SHP77 (cell line): ENCODE data around the gene USP2.
A peak's percentile ranks its signal among the peaks of the same experiment; 100 is the strongest.

Experiments used
- DNase-seq, 2 experiments: peaks; one replicate each; lab custom pipeline; 2025; lab: John Stamatoyannopoulos, UW

Gene USP2

GRCh38 chr11:119342362-119343130 is 38.9 kb downstream of the USP2 start:
- DNase-seq = no peak

GRCh38 chr11:119342023-119342300 is 39.5 kb downstream of the USP2 start:
- no peak for DNase-seq

DNA sequence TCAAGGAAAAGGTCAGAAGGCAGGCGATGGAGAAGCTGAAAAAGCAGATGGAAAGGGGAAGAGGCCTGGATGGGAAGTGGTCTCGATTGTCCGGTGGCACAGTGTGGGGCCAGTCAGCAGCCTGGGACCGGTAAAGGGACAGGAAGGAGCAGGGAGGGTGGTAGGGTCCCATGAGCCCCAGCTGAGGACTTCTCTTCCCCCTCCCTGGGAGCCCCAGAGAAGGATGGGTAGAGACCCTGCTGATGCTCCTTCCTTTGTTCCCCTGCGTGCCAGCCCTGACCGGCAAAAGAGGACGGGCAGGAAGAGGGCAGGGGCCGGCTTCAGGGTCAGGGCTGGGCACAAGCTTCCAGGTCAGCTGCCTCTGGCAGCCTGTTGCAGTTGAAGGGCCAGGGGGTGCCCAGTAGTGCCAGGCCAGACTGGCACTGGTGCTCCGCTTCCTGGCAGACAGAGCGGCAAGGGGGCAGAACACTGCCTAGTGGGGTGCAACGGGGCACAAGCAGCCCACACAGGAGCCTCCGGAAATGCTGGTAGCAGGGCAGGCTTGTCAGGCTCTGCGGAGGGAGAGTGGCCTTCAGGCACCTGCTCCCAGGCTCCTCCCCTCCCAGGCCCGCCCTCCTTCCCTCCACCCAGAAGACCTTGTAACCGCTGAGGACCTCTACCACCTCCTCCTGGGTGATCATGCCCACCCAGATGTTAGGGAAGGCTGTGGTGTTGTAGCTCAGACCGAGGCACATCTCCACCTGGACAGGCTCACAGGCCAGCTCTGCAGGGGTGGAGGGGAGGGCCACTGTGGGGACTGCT is 40.1 kb downstream of the USP2 start:
- DNase-seq = no peak

- DNase-seq = no peak
Observed at GRCh38 chr11:119340335-119341221, 40.9 kb downstream of the USP2 start, which contains the start of gene C1QTNF5. Gene C1QTNF5, minus strand, starts transcription at chr11:119340883. Its CDS starts 486 bp downstream, at chr11:119340397.

DNA sequence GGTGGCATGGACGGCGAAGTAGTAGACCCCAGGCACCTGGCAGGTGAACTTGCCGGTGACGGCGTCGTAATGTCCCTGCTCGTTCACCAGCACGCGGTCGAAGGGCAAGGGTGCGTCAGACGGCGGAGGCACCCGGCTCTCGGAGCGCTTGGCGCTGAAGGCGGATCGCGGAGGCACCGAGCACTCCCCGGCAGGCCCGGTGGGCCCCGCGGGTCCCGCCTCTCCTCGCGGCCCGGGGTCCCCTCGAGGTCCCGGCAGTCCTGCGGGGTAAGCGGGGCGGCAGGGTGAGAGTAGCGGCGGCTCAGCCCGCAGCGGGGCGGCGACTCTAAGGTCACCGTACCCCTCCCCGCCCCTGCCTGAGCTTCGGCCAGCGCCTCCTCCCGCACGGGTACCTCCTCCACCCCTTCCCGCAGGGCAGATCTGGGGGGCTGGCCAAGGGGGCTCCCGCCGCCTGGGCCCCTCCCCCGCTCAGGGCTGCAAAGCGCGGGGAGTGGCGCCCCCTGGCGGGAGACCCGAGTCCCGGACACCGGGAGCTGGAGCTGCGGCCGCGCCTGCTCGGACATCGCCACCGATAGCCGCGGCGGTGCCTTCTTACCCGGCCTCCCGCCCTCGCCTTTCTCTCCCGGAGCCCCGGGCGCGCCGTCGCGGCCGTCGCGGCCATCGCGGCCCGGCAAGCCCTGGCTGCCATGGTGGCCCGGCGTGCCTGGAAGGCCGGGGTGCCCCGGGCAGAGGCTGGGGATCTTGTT is 41.7 kb downstream of the USP2 start:
- peak in 1 of 2 experiments; percentile 40 for DNase-seq

DNA sequence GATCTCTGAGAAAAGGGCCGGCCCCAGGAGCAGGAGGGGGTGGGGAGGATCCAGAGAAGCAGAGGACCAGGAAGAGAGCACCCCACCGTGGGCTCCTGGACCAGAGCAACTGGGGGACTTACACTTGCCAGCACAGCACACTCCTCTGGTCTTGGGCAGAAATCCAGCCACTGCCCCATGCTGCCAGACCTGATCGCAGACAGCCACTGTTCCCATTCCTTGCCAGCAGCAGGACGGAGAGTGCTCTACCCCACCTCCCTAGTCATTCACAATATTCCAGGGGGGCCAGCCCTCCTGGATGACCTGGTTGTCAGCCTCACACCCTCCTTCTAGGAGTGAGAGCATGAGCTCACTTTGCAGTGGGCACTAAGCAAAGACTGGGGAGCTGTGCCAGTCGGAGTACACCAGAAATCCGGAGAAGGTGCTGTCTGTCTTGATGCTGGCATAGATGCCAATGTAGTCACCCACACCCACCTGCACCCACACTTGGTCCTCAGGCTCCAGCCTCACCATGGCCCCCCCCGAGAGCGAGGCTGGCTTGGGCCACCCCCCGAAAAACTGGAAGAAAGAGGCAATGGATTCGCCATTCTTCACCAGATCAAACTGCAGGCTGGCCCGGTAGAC is 42.4 kb downstream of the USP2 start:
- DNase-seq = no peak

DNA sequence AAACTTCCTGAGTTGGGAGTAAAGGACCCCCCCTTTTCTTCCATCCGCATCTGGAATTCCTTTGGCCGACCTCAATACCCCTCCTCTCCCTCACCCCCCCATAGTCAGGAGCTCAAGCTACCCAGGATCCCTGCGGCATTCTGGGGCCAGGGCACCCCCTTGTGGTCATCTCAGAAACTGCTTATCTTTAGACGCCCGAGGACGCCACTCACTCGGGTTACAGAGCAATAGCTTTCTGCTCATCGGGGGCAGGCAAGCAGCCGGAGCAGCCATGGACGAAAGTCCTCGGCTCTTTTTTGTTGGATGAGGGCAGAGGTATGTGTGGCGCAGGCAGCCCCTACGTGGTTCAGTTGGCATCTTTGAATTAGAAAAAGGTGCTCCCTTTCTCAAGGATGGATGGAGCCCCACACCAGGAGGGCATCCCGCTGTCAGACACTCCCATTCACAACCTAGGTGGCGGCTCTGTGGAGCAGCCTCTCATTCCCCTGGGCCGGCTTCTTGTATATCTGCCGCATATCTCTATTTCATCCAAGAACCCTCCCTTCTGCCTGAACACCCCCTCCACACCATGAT is 43.1 kb downstream of the USP2 start:
- peak; percentile 44 to 58 for DNase-seq

- DNase-seq = no peak
Observed at GRCh38 chr11:119337581-119338317, 43.7 kb downstream of the USP2 start.

GRCh38 chr11:119336744-119337469 is 44.6 kb downstream of the USP2 start:
- no peak for DNase-seq

DNA sequence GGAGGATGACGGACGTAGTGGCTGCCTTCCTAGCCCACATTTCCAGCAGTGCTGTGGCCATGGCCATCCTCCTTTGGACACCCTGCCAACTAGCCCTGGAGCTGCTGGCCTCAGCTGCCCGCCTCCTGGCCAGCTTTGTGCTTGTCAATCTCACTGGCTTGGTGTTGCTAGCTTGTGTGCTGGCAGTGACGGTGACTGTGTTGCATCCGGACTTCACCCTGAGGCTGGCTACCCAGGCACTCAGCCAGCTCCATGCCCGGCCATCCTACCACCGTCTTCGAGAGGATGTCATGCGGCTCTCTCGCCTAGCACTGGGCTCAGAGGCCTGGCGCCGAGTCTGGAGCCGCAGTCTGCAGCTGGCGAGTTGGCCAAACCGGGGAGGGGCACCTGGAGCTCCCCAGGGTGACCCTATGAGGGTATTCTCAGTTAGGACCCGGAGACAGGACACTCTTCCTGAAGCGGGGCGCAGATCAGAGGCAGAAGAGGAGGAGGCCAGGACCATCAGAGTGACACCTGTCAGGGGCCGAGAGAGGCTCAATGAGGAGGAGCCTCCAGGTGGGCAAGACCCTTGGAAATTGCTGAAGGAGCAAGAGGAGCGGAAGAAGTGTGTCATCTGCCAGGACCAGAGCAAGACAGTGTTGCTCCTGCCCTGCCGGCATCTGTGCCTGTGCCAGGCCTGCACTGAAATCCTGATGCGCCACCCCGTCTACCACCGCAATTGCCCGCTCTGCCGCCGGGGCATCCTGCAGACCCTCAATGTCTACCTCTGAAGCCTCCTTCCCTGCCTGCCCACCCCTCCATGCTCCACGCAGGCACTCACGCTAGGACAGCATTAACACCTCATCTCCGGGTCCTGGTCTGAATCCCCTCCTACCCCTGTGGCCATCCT is 45.6 kb downstream of the USP2 start:
- DNase-seq = no peak

GRCh38 chr11:119335091-119335654 is 46.3 kb downstream of the USP2 start:
- no peak for DNase-seq

DNA sequence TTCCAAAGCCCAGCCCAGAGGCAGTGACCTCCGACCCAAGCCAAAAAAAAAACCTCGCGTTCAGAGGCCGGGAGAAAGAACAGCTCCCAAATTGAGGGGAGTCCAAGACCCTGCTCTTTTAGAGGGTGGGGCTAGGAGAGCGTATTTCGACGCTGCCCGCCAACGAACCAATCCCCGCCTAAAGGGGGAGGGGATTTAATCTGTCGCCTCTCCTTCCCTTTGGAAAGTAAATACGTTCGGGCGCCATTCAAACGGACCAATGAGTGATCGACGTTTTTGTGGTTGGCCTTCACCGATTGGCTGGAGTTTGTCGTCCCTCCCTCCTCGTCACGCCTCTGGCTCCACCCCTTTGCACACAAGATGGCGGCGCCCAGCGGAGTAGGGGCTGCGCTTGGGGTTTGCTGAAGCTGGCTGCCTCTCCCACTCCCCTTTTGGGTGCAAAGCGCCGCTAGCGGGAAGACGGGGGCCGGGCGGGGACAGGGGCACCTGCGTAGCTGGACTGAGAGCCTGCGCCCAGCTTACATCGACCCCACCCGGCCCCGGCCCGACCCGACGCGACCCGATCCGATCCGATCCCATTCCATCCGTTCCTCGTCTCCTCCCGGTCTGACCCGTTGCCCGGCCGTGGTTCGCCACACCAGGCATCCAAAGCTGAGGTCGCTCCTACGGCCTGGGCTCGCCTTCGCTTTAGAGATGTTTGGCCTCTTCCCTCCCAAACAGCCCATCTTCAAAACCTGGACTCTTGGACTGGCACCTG is 47.1 kb downstream of the USP2 start, which contains the start of gene RNF26:
Gene RNF26 (plus strand): TSS at position 354 of the 757 bp plus-strand sequence. CDS start 596 bp downstream, outside the sequence.
- DNase-seq = peak; percentile 96

DNA sequence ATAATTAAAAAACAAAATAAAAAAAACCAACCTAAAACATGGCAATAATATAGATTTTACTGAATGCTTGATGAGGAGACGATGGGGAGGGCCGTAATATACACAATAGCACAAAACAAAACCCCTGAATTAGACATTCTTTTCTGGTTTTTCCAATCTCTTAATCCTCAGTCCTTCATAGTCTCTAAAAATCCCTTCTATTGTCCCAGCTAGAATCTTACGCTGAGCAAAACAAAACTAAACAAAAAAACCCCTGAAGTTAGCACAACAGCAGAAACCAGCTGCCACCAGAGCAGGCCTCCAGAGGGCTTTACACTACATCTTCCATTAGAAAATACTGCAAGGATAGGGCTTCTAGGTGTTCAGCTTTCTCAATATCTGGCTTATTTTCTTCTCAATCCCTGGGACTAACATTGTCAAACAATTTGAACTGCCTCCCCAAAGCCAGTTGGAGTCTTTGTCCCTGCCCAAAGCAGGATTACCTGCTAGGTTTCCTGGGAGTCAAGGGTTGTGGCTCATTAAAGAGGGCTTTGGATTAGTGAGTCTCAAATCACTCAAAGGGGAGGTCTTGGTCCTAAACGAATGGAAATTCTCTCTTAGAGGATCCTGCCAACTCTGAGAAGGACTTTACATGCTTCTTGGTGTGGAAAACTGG is 49.3 kb downstream of the USP2 start:
- DNase-seq = no peak

DNA sequence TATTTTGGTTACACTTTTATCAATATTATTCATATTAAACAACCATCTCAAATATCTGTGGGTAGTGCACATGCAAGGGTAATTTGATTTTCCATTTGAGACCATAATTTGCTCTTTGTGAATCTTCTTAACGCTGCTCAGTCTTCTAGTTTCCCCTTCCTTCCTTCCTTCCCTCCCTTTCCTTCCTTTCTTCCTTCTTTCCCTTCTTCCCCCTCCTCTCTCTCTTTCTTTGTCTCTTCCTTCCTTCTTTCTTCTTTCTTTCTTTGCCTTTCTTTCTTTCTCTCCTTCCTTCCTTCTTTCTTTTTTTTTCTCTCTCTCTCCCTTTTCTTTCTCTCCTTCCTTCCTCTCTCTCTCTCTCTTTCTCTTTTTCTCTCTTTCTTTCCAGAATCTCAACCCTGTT is 51.3 kb downstream of the USP2 start:
- no peak for DNase-seq

GRCh38 chr11:119329320-119329719 is 52.2 kb downstream of the USP2 start:
- DNase-seq = no peak

- DNase-seq = no peak
Observed at GRCh38 chr11:119324189-119324588, 57.3 kb downstream of the USP2 start.
